C4-2B (cell line): ENCODE results near the gene DNM3.
A peak's percentile ranks its signal among the peaks of the same experiment; 100 is the strongest.

Experiments used
- H3K27ac ChIP-seq: fragments of 450-650 bp; 2 replicates; pipeline ENCODE4 v1.5.1; 2017
- CTCF ChIP-seq: fragments of 450-650 bp; conservative IDR thresholded peaks from 2 replicates; pipeline ENCODE4 v1.5.1; 2017; ENCODE audit warnings: mild to moderate bottlenecking
- ZFX ChIP-seq: fragments of 450-650 bp; IDR thresholded peaks from 2 replicates; pipeline ENCODE4 v1.6.1; 2017

DNM3 gene

DNA sequence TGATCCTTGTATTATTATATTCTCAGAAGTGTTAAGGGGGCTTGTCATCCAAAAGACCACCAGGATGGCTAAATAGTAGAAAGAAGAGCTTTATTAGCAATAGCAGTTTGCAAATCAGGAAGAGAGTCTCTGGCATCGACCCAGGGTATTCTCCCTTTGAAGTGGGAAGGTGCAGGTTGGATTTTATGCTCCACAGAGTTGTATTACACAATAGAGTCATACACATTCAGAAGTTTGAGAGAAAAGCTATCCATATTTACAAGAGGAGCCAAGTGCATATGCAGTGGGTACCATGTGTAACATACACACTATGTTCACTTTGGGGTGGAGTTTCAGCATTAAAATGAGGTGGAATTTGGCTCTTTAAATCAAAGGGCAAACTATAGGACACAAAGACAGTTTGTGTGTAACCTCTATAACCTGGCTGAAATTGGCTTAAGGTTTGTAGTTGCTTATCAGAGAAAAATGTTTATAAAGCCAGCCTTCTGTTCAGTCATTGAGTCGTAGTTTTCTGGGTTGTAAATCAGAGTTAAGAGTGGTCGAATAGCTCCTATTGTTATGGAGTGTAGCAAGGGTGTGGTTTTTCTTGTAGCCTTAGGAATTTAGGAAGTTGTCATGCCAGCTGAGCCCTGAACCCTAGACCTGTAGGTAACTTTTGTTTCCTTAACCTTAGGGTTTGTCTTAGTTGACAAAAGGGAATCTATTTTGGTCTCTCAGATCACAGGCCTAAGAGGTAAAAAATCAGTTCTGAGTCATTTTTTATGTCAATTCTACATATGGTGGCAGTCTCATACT is 125.3 kb downstream of the DNM3 start:
- TF ChIP-seq ZFX (no peak), CTCF (no peak)
- H3K27ac ChIP-seq = no peak overlapping the region

DNA sequence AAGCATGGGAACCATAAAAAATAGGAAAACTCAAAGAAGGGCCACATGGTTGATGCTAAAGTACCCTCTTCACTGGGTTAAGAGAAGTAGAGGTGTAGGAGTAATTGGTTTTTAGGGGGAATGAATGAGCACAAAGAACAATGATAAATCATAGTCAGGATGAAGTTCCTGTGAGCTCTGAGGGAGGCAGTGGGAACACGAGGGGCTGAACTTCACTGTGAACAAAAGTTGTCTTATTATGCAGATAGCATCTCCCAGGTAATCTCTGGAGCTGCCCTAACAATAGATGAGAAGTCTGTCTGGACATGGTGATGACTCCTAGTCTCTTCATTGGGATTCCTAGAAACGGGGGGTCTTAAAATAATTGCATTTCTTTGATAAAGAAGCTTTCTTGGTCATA is 127.9 kb downstream of the DNM3 start:
- TF ChIP-seq CTCF (no peak), ZFX (no peak)
- no peak overlapping the region for H3K27ac ChIP-seq

GRCh38 chr1:171969813-171970212 is 128.5 kb downstream of the DNM3 start:
- TF ChIP-seq CTCF (no peak), ZFX (no peak)
- H3K27ac ChIP-seq = no peak overlapping the region

GRCh38 chr1:171972846-171973245 is 131.5 kb downstream of the DNM3 start:
- TF ChIP-seq CTCF (no peak), ZFX (no peak)
- no peak overlapping the region for H3K27ac ChIP-seq

DNA sequence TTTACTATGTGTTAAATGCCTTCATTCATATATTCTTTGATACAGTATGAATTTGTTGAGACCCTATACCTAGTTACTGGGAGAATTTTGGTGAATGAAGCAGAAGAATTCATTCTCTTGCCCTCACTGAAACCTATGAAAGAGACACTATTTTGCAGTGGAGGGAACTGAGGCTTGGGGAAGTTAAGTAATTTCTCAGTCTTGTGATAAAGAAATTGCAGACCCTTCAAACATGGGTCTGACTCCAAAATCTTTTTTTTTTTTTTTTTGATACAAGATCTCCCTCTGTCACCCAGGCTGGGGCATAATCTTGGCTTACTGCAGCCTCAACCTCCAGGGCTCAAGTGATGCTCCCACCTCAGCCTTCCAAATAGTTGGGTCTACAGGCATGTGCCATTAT is 132.1 kb downstream of the DNM3 start:
- no peak overlapping the region for H3K27ac ChIP-seq
- TF ChIP-seq CTCF (no peak), ZFX (no peak)

GRCh38 chr1:171981303-171981702 is 140.0 kb downstream of the DNM3 start:
- H3K27ac ChIP-seq = no peak overlapping the region
- no peak for TF ChIP-seq CTCF
- no peak for TF ChIP-seq ZFX

GRCh38 chr1:171983584-171983983 is 142.3 kb downstream of the DNM3 start:
- peak; percentile 45 for TF ChIP-seq CTCF
- TF ChIP-seq ZFX = no peak
- H3K27ac ChIP-seq = no peak overlapping the region
